Neural cell (in vitro differentiated cells): ENCODE data around the gene RCSD1. TPM values are rescaled to one million over a fixed set of nuclear protein-coding genes. Genes with fewer than 3 reads are reported as not detected.
"Not testable (repeated sequence)": the region's sequence is repeated elsewhere in the genome, so short reads cannot be mapped to it uniquely, and the experiment has no call there.

ENCODE experiments used
- H2AFZ ChIP-seq: fragments of 200-600, 300-800 bp; sonication (generic), shearing (Covaris generic); 2 replicates; pipeline ENCODE4 v1.6.0; 2014; ENCODE audit warnings: low read depth, mild to moderate bottlenecking, antibody characterized with exemption, low read length, moderate library complexity
- H3F3A ChIP-seq: fragments of 200-600 bp; shearing (Covaris generic); 2 replicates; pipeline ENCODE4 v1.6.1; 2016; ENCODE audit warnings: mild to moderate bottlenecking, moderate library complexity, mixed read lengths, antibody characterized with exemption, low read length; ENCODE audit not compliant: insufficient read depth, poor library complexity, severe bottlenecking
- H3K27ac ChIP-seq: fragments of 200-600, 300-800 bp; sonication (generic), shearing (Covaris generic); 2 replicates; pipeline ENCODE4 v1.5.1; 2014; ENCODE audit warnings: mild to moderate bottlenecking, low read length, moderate library complexity
- H3K27me3 ChIP-seq: fragments of 300-800, 200-600 bp; sonication (generic), shearing (Covaris generic); 2 replicates; pipeline ENCODE4 v1.6.0; 2014; ENCODE audit warnings: mild to moderate bottlenecking, low read depth, low read length, moderate library complexity; ENCODE audit not compliant: insufficient read depth
- H3K36me3 ChIP-seq: fragments of 300-800, 200-600 bp; sonication (generic), shearing (Covaris generic); 2 replicates; pipeline ENCODE4 v1.5.1; 2014; ENCODE audit warnings: mild to moderate bottlenecking, antibody characterized with exemption, low read length, moderate library complexity; ENCODE audit not compliant: insufficient read depth
- H3K4me2 ChIP-seq: fragments of 300-800, 200-600 bp; sonication (generic), shearing (Covaris generic); 2 replicates; pipeline ENCODE4 v1.6.0; 2014; ENCODE audit warnings: mild to moderate bottlenecking, low read length
- H3K4me3 ChIP-seq: fragments of 300-800, 200-600 bp; sonication (generic), shearing (Covaris generic); 2 replicates; pipeline ENCODE4 v1.5.1; 2014; ENCODE audit warnings: mild to moderate bottlenecking, low read length, moderate library complexity
- H3K79me2 ChIP-seq: fragments of 200-600 bp; shearing (Covaris generic); replicated peaks from 2 replicates; pipeline ENCODE4 v1.6.0; 2014; ENCODE audit warnings: mild to moderate bottlenecking, low read length, moderate library complexity; ENCODE audit not compliant: insufficient read depth
- H3K9ac ChIP-seq: fragments of 300-800, 200-600 bp; sonication (generic), shearing (Covaris generic); 2 replicates; pipeline ENCODE4 v1.6.1; 2016; ENCODE audit warnings: mild to moderate bottlenecking, low read length, mixed read lengths
- H3K9me2 ChIP-seq: fragments of 200-600 bp; shearing (Covaris generic); 2 replicates; pipeline ENCODE4 v1.6.1; 2016; ENCODE audit warnings: mild to moderate bottlenecking, low read length, mixed read lengths; ENCODE audit not compliant: insufficient read depth
- H3K9me3 ChIP-seq: fragments of 200-600, 300-800 bp; sonication (generic), shearing (Covaris generic); 2 replicates; pipeline ENCODE4 v1.6.1; 2016; ENCODE audit warnings: mild to moderate bottlenecking, mixed run types, low read length, moderate library complexity, mixed read lengths
- H4K20me1 ChIP-seq: fragments of 200-600 bp; shearing (Covaris generic); 2 replicates; pipeline ENCODE4 v1.6.1; 2016; ENCODE audit warnings: mild to moderate bottlenecking, mixed run types; ENCODE audit not compliant: insufficient read depth
- CTCF ChIP-seq: fragments of 450-650 bp; IDR thresholded peaks from 2 replicates; pipeline ENCODE4 v1.5.1; 2014; ENCODE audit warnings: antibody characterized with exemption, mild to moderate bottlenecking, moderate library complexity; ENCODE audit not compliant: poor library complexity, severe bottlenecking
- EP300 ChIP-seq: fragments of 450-650 bp; conservative IDR thresholded peaks from 2 replicates; pipeline ENCODE4 v1.6.1; 2014; ENCODE audit warnings: antibody characterized with exemption, mild to moderate bottlenecking, moderate library complexity; ENCODE audit not compliant: poor library complexity, severe bottlenecking
- EZH2 ChIP-seq: fragments of 200-600, 300-800 bp; shearing (Covaris generic), sonication (generic); IDR thresholded peaks from 2 replicates; pipeline ENCODE4 v1.6.1; 2014; ENCODE audit warnings: antibody characterized with exemption, low read length, borderline replicate concordance, mild to moderate bottlenecking; ENCODE audit not compliant: insufficient read depth, poor library complexity, severe bottlenecking
- MXI1 ChIP-seq: fragments of 450-650 bp; conservative IDR thresholded peaks from 2 replicates; pipeline ENCODE4 v1.6.1; 2014; ENCODE audit warnings: antibody characterized with exemption, mild to moderate bottlenecking; ENCODE audit not compliant: poor library complexity, severe bottlenecking
- POLR2AphosphoS5 ChIP-seq: IDR thresholded peaks from 2 replicates; pipeline ENCODE4 v1.6.1; 2012
- RAD21 ChIP-seq: fragments of 450-650 bp; conservative IDR thresholded peaks from 2 replicates; pipeline ENCODE4 v1.6.1; 2014; ENCODE audit warnings: antibody characterized with exemption, mild to moderate bottlenecking, moderate library complexity
- REST ChIP-seq: IDR thresholded peaks from 2 replicates; pipeline ENCODE4 v1.6.1; 2012; ENCODE audit warnings: borderline replicate concordance
- SMC3 ChIP-seq: fragments of 450-650 bp; conservative IDR thresholded peaks from 2 replicates; pipeline ENCODE4 v1.6.1; 2014; ENCODE audit warnings: antibody characterized with exemption, mild to moderate bottlenecking, moderate library complexity; ENCODE audit not compliant: poor library complexity
- TAF1 ChIP-seq: IDR thresholded peaks from 2 replicates; pipeline ENCODE4 v1.6.1; 2012; ENCODE audit warnings: low read depth
- polyA plus RNA-seq: library from polyadenylated mRNA; depleted of rRNA; stranded (reverse); fragments of >200 nt; gene quantifications from 2 replicates; pipeline ENCODE4 v1.2.3, GENCODE V29; 2014

RCSD1 gene
- polyA plus RNA-seq, 1 donor from 2014 or later, result not detected

- not testable (repeated sequence) for H3K9me3 ChIP-seq, H3K27ac ChIP-seq, H3K4me3 ChIP-seq, H3K79me2 ChIP-seq, H3K36me3 ChIP-seq, H2AFZ ChIP-seq, H4K20me1 ChIP-seq, H3F3A ChIP-seq, H3K27me3 ChIP-seq, H3K9me2 ChIP-seq, H3K9ac ChIP-seq, H3K4me2 ChIP-seq
Observed at GRCh38 chr1:167613984-167614383, 16.0 kb upstream of the RCSD1 start.

GRCh38 chr1:167614851-167615250 is 15.2 kb upstream of the RCSD1 start:
- Histone ChIP-seq H3K4me3 (no peak overlapping the region), H3K36me3 (no peaks in the 10 kb centered on the region), H3K9me3 (no peaks in the 10 kb centered on the region), H3F3A (no peaks in the 10 kb centered on the region), H3K79me2 (no peaks in the 10 kb centered on the region), H3K27me3 (no peaks in the 10 kb centered on the region), H2AFZ (no peak overlapping the region), H3K9ac (no peak overlapping the region), H4K20me1 (no peaks in the 10 kb centered on the region), H3K27ac (no peak overlapping the region), H3K4me2 (no peak overlapping the region), H3K9me2 (no peaks in the 10 kb centered on the region)
- TF ChIP-seq REST (no peak), EZH2 (no peak), SMC3 (no peak), TAF1 (no peak), RAD21 (no peak), MXI1 (no peak), EP300 (no peak), POLR2AphosphoS5 (no peak), CTCF (no peak)

GRCh38 chr1:167616521-167616920 is 13.5 kb upstream of the RCSD1 start:
- H4K20me1 ChIP-seq, result no peaks in the 10 kb centered on the region
- no peaks in the 10 kb centered on the region for H3K27me3 ChIP-seq
- H3K4me3 ChIP-seq, result no peak overlapping the region
- H3K79me2 ChIP-seq, result no peaks in the 10 kb centered on the region
- no peaks in the 10 kb centered on the region for H3K36me3 ChIP-seq
- no peak overlapping the region for H3K4me2 ChIP-seq
- H3K9ac ChIP-seq, result no peak overlapping the region
- no peak overlapping the region for H2AFZ ChIP-seq
- no peak overlapping the region for H3K27ac ChIP-seq
- TF ChIP-seq TAF1 (no peak), EP300 (no peak), EZH2 (no peak), CTCF (no peak), RAD21 (no peak), MXI1 (no peak), SMC3 (no peak), REST (no peak), POLR2AphosphoS5 (no peak)
- H3K9me3 ChIP-seq, result no peaks in the 10 kb centered on the region
- no peaks in the 10 kb centered on the region for H3F3A ChIP-seq
- no peaks in the 10 kb centered on the region for H3K9me2 ChIP-seq
